ENCODE measurements around the gene LAMA2. TPM values are rescaled to one million over a fixed set of nuclear protein-coding genes. Genes with fewer than 3 reads are reported as not detected.

The LAMA2 gene
- total RNA-seq, 1 experiment from 2014 or later = 8.2 TPM

DNA sequence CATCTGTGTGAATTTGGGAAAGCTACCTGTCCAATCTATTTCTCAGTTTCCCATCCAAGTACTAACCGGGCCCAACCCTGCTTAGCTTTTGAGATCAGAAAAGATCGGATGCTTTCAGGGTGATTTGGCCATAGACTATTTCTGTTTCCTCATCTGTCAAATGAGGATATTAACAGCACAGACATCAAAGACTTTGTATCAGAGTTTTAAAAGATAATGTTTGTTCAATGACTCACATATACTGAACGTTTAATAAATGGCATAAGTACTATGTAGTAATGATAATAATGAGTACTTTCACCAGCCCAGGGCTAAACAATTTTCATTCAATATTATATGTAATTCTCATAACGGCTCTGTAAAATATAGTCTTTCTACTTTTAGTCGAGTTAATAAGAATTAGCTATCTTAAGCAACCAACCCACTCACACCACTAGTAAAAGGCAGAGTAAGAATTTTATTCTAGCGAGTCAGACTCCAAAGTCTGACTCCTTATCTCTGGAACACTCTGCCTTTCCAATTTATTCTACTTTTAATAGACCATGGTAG, 610.5 kb downstream of the LAMA2 start (continued):
- TF ChIP-seq CBX3 (IDR thresholded peaks at IDR 0.05; ENCODE audit: low read depth) (peak; percentile 87), FOSL1 (IDR thresholded peaks at IDR 0.05; ENCODE audit: low read depth) (peak; percentile 90)
- TF ChIP-seq, protein P1, sequence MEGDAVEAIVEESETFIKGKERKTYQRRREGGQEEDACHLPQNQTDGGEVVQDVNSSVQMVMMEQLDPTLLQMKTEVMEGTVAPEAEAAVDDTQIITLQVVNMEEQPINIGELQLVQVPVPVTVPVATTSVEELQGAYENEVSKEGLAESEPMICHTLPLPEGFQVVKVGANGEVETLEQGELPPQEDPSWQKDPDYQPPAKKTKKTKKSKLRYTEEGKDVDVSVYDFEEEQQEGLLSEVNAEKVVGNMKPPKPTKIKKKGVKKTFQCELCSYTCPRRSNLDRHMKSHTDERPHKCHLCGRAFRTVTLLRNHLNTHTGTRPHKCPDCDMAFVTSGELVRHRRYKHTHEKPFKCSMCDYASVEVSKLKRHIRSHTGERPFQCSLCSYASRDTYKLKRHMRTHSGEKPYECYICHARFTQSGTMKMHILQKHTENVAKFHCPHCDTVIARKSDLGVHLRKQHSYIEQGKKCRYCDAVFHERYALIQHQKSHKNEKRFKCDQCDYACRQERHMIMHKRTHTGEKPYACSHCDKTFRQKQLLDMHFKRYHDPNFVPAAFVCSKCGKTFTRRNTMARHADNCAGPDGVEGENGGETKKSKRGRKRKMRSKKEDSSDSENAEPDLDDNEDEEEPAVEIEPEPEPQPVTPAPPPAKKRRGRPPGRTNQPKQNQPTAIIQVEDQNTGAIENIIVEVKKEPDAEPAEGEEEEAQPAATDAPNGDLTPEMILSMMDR (IDR thresholded peaks at IDR 0.05 in 2 of 3, conservative IDR thresholded peaks at IDR 0.05 in 1 of 3; ENCODE audit: borderline replicate concordance in 1 of 3, insufficient read depth in 1 of 3, low read depth in 2 of 3, low read length in 2 of 3) = no peak

DNA sequence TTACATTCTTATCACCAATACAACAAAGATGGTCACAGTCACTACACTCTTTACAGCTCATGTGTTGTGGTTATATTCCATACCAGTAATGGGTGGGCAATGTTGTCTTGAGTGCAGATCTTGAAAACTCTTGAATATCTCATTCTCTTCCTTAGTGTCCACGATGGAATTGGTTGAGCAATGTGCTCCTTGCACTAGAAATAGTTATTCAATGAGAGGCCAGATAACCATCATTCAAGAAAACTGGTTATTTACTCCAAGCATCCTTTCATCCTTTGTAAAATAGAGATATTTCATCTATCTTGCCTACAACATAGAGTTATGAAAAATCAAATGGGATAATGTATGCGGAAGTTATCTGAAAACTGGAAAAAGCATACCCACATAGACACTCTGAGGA, 611.2 kb downstream of the LAMA2 start:
- RAD21 ChIA-PET (ENCODE audit: low non-redundant PET in 1 of 2, low total read pairs in 2 of 2, uncharacterized antibody in 2 of 2, unreplicated experiment in 2 of 2) = no interaction called here
- peak overlapping the region; percentile 36 for H3K4me2 ChIP-seq (ENCODE audit: low read length)
- intact Hi-C loops (cut with micrococcal nuclease) = no loop called here

More for the DNA sequence above, 611.2 kb downstream of the LAMA2 start:
- Histone ChIP-seq H3K79me2 (ENCODE audit: insufficient read depth, low read length) (no peaks in the 10 kb centered on the region), H3K9me3 (ENCODE audit: control insufficient read depth in 1 of 2, insufficient read depth in 1 of 2, low read depth in 1 of 2, low read length in 2 of 2) (no peaks in the 10 kb centered on the region), H3K9me2 (ENCODE audit: insufficient read depth) (no peaks in the 10 kb centered on the region), H2AFZ (ENCODE audit: low read depth, low read length, poor library complexity, severe bottlenecking) (no peak overlapping the region), H3K9ac (ENCODE audit: low read length) (peak overlapping the region; percentile 16), H3K27ac (ENCODE audit: low read depth, low read length) (peak overlapping the region; percentile 100), H3K4me3 (replicated peaks in 1 of 2; ENCODE audit: low read depth in 1 of 2, low read length in 2 of 2) (no peak overlapping the region), H3K36me3 (ENCODE audit: control insufficient read depth in 1 of 2, insufficient read depth in 2 of 2, low read length in 2 of 2) (peaks cover 0 to 3% of the 10 kb centered on the region in 2 experiments; a peak in 1 of 4 replicates), H3K27me3 (ENCODE audit: insufficient read depth, low read length) (no peaks in the 10 kb centered on the region), H4K20me1 (ENCODE audit: insufficient read depth) (no peaks in the 10 kb centered on the region), H3K4me1 (ENCODE audit: control insufficient read depth in 1 of 2, insufficient read depth in 2 of 2, low read length in 2 of 2) (peaks cover 68 to 84% of the 10 kb centered on the region in 2 experiments)
- POLR2A ChIA-PET = no interaction called here
- ATAC-seq = no peak
- CTCF ChIA-PET = interaction anchor here (1.3 kb wide), 1 partner anchor 281 kb away, joined by 3 read pairs; no protein-coding TSS in a partner anchor
- DNase-seq (ENCODE audit: low read depth, low spot score) = no peak
- TF ChIP-seq EZH2 (IDR thresholded peaks at IDR 0.05) = no peak
- TF ChIP-seq, protein P2, sequence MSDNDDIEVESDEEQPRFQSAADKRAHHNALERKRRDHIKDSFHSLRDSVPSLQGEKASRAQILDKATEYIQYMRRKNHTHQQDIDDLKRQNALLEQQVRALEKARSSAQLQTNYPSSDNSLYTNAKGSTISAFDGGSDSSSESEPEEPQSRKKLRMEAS (IDR thresholded peaks at IDR 0.05) = 0 out of 2 replicates have a peak, but pooled peaks have one; percentile 3
- BruUV-seq (replicated peaks) = no TSS peak
